Omental fat pad (tissue), 4 donors: ENCODE measurements around the gene CNGA2. TPM values are rescaled to one million over a fixed set of nuclear protein-coding genes. Genes with fewer than 3 reads are reported as not detected.
"Not testable (repeated sequence)": the region's sequence is repeated elsewhere in the genome, so short reads cannot be mapped to it uniquely, and the experiment has no call there.

ENCODE experiments used
- ATAC-seq: fragments of 150-250 bp; one replicate; pipeline ENCODE4 v1.9.1; 2016; ENCODE audit warnings: mild to moderate bottlenecking, moderate library complexity; ENCODE audit not compliant: low FRiP score
- DNase-seq: peaks from one replicate; pipeline ENCODE4 v3.0.0-alpha.2; 2019; ENCODE audit warnings: low spot score
- CTCF ChIP-seq, 3 donors: fragments of 450-650 bp; IDR thresholded peaks; one replicate each; pipeline ENCODE4 v1.5.1; 2016 to 2017; ENCODE audit warnings: antibody characterized with exemption in 3 of 3, mild to moderate bottlenecking in 3 of 3, moderate library complexity in 2 of 3
- total RNA-seq, 4 donors: library from RNA; depleted of rRNA; stranded (reverse); fragments of >200 nt; gene quantifications; one replicate each; pipeline ENCODE4 v1.1.0, GENCODE V29; 2016

Gene CNGA2
- total RNA-seq, 4 donors from 2014 or later = not detected

- TF ChIP-seq CTCF (IDR thresholded peaks at IDR 0.05) = no peak
- ATAC-seq (no peak), DNase-seq (no peak)
Measured at GRCh38 chrX:151695583-151696340, 38.8 kb upstream of the CNGA2 start.

DNA sequence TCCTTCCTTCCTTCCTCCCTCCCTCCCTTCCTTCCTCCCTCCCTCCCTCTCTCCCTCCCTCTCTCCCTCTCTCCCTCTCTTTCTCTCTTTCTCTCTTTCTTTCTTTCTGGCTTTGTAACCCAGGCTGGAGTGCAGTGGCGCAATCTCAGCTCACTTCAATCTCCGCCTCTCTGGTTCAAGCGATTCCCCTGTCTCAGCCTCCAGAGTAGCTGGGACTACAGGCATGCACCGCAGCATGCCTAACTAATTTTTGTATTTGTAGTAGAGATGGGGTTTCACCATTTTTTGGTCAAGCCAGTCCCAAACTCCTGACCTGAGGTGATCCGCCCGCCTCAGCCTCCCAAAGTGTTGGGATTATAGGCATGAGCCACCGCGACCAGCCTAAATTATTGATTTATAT, 37.5 kb upstream of the CNGA2 start:
- not testable (repeated sequence) for DNase-seq, ATAC-seq

DNA sequence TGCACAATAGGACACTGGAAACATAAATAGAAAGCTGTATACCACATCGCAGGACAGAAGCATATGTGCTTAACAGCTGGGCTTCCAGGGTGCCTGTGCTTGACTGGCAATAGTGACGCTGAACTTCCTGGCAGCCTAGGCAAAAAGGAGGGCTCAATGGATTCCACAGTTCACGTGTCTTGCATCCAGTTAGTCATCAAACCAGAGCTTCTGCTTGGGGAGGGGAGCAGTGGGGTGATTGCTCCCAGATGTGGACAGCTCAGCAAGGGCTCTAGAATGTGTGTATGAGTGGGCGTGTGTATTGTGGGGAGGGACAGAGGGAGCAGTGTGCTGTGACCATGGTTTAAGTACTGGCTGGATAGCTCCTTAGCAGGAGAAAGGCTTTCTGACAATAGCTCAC, 37.0 kb upstream of the CNGA2 start:
- no peak for TF ChIP-seq CTCF (IDR thresholded peaks at IDR 0.05)
- no peak for ATAC-seq
- no peak for DNase-seq

GRCh38 chrX:151698485-151698884, 36.1 kb upstream of the CNGA2 start:
- no peak for ATAC-seq
- DNase-seq = no peak
- no peak for TF ChIP-seq CTCF (IDR thresholded peaks at IDR 0.05)

DNA sequence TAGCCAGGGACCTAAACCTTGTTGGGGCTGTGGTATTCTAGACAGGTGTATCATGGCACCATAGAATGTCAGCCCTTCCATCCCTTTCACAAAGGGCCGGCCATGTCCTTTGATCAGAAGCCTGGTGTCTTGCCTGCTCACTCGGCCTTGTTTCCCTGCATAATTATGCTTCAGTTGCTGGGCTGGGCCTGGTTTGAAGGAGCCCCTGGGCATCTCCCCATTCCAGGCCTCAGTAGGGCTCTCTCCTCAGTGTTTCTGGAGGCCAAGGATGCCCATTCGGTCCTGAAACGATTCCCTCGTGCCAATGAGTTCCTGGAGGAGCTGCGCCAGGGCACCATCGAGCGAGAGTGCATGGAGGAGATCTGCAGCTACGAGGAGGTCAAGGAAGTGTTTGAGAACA, 34.8 kb upstream of the CNGA2 start:
- DNase-seq (no peak), ATAC-seq (no peak)
- no peak for TF ChIP-seq CTCF (IDR thresholded peaks at IDR 0.05)

GRCh38 chrX:151700581-151700980, 34.0 kb upstream of the CNGA2 start:
- DNase-seq (no peak), ATAC-seq (no peak)
- no peak for TF ChIP-seq CTCF (IDR thresholded peaks at IDR 0.05)

- no peak for DNase-seq
- TF ChIP-seq CTCF (IDR thresholded peaks at IDR 0.05) = no peak
- ATAC-seq = no peak
Measured at GRCh38 chrX:151701071-151701470, 33.5 kb upstream of the CNGA2 start.
